ENCODE data around the gene UBALD2. TPM values are rescaled to one million over a fixed set of nuclear protein-coding genes. Genes with fewer than 3 reads are reported as not detected.

The UBALD2 gene
- total and polyA plus RNA-seq, 2 donors (not counting 3 experiments of a cell fraction or from before 2014, with no cell fraction given), result 46.9 to 70.9 TPM

- Histone ChIP-seq H3K9me1 (replicated peaks; ENCODE audit: control insufficient read depth, extremely low read depth, insufficient read depth, low read length) (no peaks in the 10 kb centered on the region), H3K4me3 (replicated peaks in 1 of 3; ENCODE audit: insufficient read depth in 1 of 3, low read depth in 1 of 3, low read length in 3 of 3) (no peak overlapping the region), H3K4me2 (ENCODE audit: insufficient read depth, low read length) (no peak overlapping the region), H3K36me3 (ENCODE audit: control insufficient read depth in 2 of 2, extremely low read depth in 1 of 2, insufficient read depth in 2 of 2, low read length in 2 of 2) (no peaks in the 10 kb centered on the region), H3K9ac (replicated peaks; ENCODE audit: extremely low read depth, insufficient read depth, low read length) (no peak overlapping the region), H4K20me1 (replicated peaks; ENCODE audit: control insufficient read depth, extremely low read depth, insufficient read depth, low read length) (no peaks in the 10 kb centered on the region), H3K27me3 (ENCODE audit: control insufficient read depth in 2 of 2, insufficient read depth in 2 of 2, low read length in 2 of 2) (no peaks in the 10 kb centered on the region), H3K9me3 (replicated peaks; ENCODE audit: control insufficient read depth, insufficient read depth, low read length) (no peaks in the 10 kb centered on the region), H2AFZ (ENCODE audit: low read depth, low read length) (no peak overlapping the region), H3K79me2 (ENCODE audit: control insufficient read depth, insufficient read depth, low read length) (no peaks in the 10 kb centered on the region), H3K4me1 (ENCODE audit: control insufficient read depth, extremely low read depth, insufficient read depth, low read length) (peaks cover 10% of the 10 kb centered on the region), H3K27ac (ENCODE audit: insufficient read depth, low read depth, low read length) (no peak overlapping the region)
- intact Hi-C loops (cut with micrococcal nuclease) (no loop called here), dilution Hi-C loops (cut with MboI; ENCODE audit: extremely low pct_ligation_motif_present, low sequenced_read_pairs) (no loop called here)
- ChIA-PET POLR2A (no interaction called here), CTCF (interaction anchor here (0.6 to 0.9 kb wide), 2 partner anchors 26 to 72 kb away, joined by 3 read pairs; no protein-coding TSS in a partner anchor)
- BruUV-seq (replicated peaks), result no TSS peak
- no peak for DNase-seq (ENCODE audit: low read depth, low spot score)
- no peak for FAIRE-seq
- no peak for TF ChIP-seq POLR2A (IDR thresholded peaks at IDR 0.05; ENCODE audit: low read depth, low read length)
- no peak for TF ChIP-seq FOS (IDR thresholded peaks at IDR 0.05; ENCODE audit: borderline replicate concordance, insufficient read depth, low read length)
- TF ChIP-seq JUN (IDR thresholded peaks at IDR 0.05; ENCODE audit: borderline replicate concordance, insufficient read depth, insufficient read length, low read depth), result no peak
- TF ChIP-seq GATA2 (IDR thresholded peaks at IDR 0.05; ENCODE audit: insufficient read depth, insufficient read length, low read depth, low read length), result no peak
- TF ChIP-seq EZH2 (IDR thresholded peaks at IDR 0.05; ENCODE audit: borderline replicate concordance, low read depth, low read length, severe bottlenecking), result no peak
- TF ChIP-seq MYC (IDR thresholded peaks at IDR 0.05; ENCODE audit: low read depth, low read length), result no peak
- no peak for TF ChIP-seq CTCF (IDR thresholded peaks at IDR 0.05; ENCODE audit: extremely low read depth in 1 of 2, insufficient read depth in 1 of 2, low read depth in 1 of 2, low read length in 2 of 2)
- TF ChIP-seq MAX (IDR thresholded peaks at IDR 0.05; ENCODE audit: insufficient read depth, insufficient read length), result no peak
- TF ChIP-seq POLR2AphosphoS5 (IDR thresholded peaks at IDR 0.05; ENCODE audit: insufficient read depth, low read depth, low read length), result no peak
Measured at GRCh38 chr17:76253841-76254240, 11.3 kb upstream of the UBALD2 start.

All from endothelial cell of umbilical vein (primary cell).